ENCODE results near the gene KRTAP5-2.
"Not testable (repeated sequence)": the region's sequence is repeated elsewhere in the genome, so short reads cannot be mapped to it uniquely, and the experiment has no call there.

Gene KRTAP5-2

DNA sequence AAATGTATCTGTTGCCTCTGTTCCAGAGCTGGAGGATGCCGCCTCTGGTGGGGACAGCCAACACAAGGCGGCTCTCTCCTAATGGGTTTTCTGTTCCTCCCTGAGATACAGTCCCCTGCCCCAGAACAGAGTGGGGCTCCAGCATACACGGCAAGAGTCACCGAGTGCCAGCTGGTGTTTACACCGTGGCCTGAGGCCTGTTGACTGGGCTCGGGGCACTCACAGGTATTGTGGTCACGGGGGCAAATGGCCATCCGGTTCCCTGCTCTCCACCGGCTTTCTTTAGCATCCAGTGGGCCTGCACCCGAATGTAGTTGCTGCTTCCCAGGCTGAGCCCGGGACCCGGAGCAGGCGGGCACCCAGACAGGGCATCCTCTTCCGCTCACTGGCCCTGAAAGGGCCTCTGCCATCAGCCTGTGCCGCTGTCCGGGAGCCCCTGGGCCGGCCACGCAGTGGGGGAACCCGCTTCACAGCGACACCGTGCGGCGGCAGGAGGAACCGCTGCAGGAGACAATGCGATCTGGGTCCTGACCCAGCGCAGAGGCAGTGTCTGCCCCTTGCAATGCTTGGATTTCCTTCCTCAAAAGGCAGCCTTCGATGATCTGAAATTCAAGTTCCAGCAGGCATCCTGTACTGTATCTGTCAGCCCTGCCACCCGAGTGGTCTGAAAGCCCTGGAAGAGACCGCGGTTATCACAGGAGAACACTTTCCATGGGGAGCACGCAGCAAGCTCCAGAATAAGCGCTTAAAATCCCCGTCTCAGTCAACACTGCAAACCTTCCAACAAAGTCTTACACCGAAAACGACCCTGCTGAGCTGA, 30.6 kb upstream of the KRTAP5-2 start:
- DNase-seq (ENCODE audit: low read depth in 2 of 2): no peak

GRCh38 chr11:1625541-1625940, 27.4 kb upstream of the KRTAP5-2 start:
- no peak for DNase-seq (ENCODE audit: low read depth in 2 of 2)

DNA sequence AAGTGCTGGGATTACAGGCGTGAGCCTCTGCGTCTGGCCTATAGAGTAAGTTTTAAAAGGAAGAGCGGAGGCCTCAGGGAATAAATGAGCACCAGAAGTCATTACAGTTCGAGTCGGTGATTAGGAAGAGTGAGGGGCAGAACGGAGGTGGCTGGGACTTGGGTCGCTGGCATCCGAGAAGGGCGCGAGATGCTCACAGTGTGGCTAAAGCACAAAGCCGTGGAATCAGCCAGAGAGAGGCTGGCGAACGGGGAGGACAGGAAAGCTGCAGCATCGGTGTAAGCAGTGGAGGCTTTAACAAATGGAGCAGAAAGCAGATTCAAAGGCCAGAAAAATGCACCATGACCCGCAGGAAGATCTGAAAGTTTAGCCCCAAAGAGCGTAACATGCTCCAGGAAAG, 26.5 kb upstream of the KRTAP5-2 start:
- no peak for DNase-seq (ENCODE audit: low read depth in 2 of 2)

GRCh38 chr11:1623716-1624115, 25.6 kb upstream of the KRTAP5-2 start:
- no peak for DNase-seq (ENCODE audit: low read depth in 2 of 2)

DNA sequence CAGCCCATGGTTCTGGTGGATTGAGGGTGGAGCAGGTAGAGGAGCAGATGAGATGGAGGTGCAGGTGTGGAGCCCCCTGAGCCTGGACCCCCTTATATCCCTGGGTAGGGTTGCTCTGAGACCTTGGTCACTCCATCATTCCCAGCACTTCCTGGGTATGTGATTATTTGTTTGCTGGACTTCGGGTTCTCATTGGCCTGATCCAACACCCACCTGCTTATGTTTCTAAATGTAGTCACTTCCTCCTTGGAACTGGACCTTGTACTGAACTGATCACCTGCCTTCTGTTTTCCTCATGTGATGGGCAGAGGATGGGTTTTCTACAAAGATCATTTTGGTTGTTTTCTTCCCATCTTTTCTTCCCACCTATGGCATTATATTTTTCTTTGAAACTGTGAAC, 24.0 kb upstream of the KRTAP5-2 start, which contains the start of gene KRTAP5-4:
Gene KRTAP5-4 (minus strand): TSS at position 53 of the 400 bp plus-strand sequence. CDS start 45 bp downstream, at position 8.
- DNase-seq (ENCODE audit: low read depth in 2 of 2): no peak

GRCh38 chr11:1619449-1619848, 21.4 kb upstream of the KRTAP5-2 start:
- DNase-seq (ENCODE audit: low read depth in 2 of 2): no peak

- DNase-seq (ENCODE audit: low read depth in 2 of 2): peak; percentile 3 to 14
Measured at GRCh38 chr11:1618231-1618630, 20.1 kb upstream of the KRTAP5-2 start.

DNA sequence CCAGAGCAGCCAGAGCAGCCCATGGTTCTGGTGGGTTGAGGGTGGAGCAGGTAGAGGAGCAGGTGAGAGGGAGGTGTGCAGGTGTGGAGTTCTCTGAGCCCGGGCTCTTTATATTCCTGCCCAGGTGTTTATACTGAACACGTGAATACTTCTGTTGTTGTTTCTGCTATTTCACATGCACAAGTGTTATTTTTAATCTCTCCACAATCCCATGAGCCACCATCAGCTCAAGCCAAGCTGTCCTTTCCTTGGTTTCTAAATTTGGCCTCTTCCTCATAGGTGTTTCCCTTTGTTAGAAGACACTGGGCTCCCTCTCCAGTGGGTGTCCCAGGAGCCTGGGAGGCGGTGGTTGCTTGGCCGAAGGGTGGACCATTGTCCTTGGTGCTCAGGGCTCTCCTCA, 10.3 kb upstream of the KRTAP5-2 start, which contains the start of gene KRTAP5-3:
Gene KRTAP5-3 (minus strand): TSS at position 101 of the 400 bp plus-strand sequence. CDS start 78 bp downstream, at position 23.
- no peak for DNase-seq (ENCODE audit: low read depth in 2 of 2)

DNA sequence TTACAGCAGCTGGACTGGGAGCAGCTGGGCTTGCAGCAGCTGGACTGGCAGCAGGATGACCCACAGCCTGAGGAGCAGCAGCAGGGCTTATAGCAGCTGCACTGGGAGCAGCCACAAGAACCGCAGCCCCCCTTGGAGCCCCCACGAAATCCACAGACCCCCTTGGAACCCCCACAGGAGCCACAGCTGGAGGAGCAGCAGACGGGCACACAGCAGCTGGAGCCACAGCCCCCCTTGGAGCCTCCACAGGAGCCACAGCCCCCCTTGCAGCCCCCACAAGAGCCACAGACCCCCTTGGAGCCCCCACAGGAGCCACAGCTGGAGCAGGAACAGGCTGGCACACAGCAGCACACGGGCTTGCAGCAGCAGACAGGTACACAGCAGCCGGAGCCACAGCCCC, 9.8 kb upstream of the KRTAP5-2 start:
- not testable (repeated sequence) for DNase-seq (ENCODE audit: low read depth in 2 of 2)

- DNase-seq (ENCODE audit: low read depth in 2 of 2): not testable (repeated sequence)
Measured at GRCh38 chr11:1607156-1607845, 9.2 kb upstream of the KRTAP5-2 start.

GRCh38 chr11:1605923-1606322, 7.8 kb upstream of the KRTAP5-2 start:
- DNase-seq (ENCODE audit: low read depth in 2 of 2): not testable (repeated sequence)

- DNase-seq (ENCODE audit: low read depth in 2 of 2): no peak
Measured at GRCh38 chr11:1604711-1605110, 6.6 kb upstream of the KRTAP5-2 start.

- no peak for DNase-seq (ENCODE audit: low read depth in 2 of 2)
Measured at GRCh38 chr11:1604181-1604580, 6.1 kb upstream of the KRTAP5-2 start.

GRCh38 chr11:1603629-1604028, 5.5 kb upstream of the KRTAP5-2 start:
- no peak for DNase-seq (ENCODE audit: low read depth in 2 of 2)

GRCh38 chr11:1601663-1602062, 3.6 kb upstream of the KRTAP5-2 start:
- DNase-seq (ENCODE audit: low read depth in 2 of 2): not testable (repeated sequence)

DNA sequence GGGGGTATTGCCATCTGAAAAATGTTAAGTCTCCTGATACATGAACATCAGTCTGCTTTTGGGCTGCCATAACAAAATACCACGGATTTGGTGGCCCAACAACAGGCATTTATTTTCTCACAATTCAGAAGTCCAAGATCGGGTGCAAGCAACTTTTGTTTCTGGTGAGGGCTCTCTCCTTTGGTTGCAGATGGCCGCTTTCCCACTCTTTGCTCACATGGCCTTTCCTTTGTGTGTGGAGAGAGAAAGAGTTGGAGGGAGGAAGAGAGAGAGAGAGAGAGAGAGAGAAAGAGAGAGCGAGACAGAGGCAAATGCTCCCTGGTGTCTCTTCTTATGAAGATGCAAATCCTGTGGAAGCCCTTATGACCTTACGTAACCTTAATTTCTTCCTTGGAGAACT, 2.5 kb upstream of the KRTAP5-2 start:
- DNase-seq (ENCODE audit: low read depth in 2 of 2): no peak

GRCh38 chr11:1598816-1599215, 722 bp upstream of the KRTAP5-2 start:
- DNase-seq (ENCODE audit: low read depth in 2 of 2): no peak

DNA sequence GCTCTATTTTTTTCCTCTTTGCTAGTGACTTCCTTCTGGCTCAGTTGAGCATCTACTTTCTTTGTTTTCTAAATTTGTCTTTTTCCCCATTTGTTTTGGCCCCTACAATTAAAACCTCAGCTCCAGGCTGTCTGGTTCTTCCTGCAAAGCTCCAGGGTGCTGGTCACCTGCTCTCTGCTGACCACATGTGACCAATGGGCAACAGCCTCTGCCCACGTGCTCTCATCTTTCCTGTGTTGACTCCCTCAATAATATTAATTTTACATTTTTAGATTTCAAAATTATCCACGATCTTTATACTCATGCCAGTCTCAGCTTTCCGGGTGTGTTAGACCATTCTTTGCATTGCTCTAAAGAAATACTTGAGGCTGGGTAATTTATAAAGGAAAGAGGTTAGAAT, 312 bp upstream of the KRTAP5-2 start:
- DNase-seq (ENCODE audit: low read depth in 2 of 2): not testable (repeated sequence)

DNA sequence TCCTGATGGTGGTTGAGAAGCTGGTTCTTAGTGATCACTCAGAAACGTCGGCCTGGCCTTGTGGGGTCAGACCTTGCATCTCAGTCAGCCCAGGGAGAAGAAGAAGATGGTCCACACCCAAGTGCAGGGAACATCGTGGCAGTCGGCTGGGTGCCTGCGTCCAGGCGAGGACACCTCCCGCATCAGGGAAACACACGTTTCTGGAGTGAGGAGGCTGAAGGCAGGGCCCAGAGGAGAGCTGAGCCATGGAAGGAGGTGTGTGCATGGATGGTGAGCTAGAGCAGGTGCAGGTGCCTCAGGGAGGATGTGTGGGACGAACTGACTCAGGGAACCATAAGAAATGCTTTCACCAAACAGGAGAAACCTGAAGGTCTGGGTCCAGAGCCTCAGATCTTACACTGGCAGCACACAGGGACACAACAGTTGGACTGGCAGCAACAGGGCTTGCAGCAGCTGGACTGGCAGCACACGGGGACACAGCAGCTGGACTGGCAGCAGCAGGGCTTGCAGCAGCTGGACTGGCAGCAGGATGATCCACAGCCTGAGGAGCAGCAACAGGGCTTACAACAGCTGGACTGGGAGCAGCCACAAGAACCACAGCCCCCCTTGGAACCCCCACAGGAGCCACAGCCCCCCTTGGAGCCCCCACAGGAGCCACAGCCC, 632 bp downstream of the KRTAP5-2 start:
- DNase-seq (ENCODE audit: low read depth in 2 of 2): no peak

DNA sequence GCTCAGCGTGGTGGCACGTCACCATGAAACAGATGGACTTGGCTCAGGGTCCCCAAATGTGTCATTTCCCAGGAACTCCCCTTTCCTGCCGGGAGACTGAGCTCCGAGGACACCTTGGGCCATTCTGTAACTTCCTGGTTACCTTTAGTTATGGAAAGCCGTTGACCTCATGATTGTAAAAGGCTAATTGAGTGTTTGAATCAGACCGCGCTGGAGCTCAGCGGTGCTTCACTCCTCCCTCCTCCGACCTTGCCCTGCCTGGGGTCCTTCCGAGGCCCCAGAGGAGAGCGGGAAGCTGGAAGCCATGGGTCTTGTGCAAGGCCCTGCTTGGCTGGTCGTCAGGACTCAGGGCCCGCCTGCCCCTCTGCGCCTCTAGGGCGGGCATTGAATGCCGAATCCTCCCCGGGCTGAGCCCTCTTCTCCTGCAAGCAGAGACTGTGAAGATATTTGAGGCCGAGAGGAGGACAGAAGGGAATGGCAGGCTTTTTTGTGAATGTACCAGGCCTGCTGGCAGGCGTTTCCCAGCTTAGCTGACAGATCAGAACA, 1.4 kb downstream of the KRTAP5-2 start:
- not testable (repeated sequence) for DNase-seq (ENCODE audit: low read depth in 2 of 2)

DNA sequence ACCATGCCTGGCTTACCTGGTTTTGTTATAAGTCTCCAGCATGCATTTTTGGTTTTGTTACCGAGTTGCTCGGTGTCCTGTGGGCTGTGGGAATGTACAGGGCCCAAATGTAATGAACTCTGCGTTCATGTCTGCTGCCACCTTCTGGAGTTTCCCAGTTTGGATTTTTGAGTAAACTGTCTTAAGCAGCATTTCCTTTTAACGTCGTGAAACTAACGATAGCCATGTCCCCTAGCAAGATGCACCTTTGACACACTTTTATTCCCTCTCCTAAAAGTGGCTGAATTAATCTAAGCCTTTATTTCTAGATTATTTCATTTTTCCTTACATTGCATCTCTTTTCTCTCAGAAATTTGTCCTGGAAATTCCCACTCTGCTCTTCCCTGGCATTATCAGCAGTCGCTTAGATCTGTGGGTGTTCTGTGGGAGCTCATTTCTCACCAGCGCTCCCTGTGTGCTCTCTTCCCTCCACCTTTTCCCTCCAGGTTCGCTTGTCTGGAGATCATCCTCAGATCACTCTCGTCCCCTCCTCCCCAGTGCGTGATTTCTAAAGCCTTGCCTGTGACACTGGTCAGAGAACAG, 2.0 kb downstream of the KRTAP5-2 start:
- not testable (repeated sequence) for DNase-seq (ENCODE audit: low read depth in 2 of 2)

- DNase-seq (ENCODE audit: low read depth in 2 of 2): no peak
Measured at GRCh38 chr11:1592628-1593027, 5.5 kb downstream of the KRTAP5-2 start.
